ENCODE measurements around the gene SLC26A8.

DNA sequence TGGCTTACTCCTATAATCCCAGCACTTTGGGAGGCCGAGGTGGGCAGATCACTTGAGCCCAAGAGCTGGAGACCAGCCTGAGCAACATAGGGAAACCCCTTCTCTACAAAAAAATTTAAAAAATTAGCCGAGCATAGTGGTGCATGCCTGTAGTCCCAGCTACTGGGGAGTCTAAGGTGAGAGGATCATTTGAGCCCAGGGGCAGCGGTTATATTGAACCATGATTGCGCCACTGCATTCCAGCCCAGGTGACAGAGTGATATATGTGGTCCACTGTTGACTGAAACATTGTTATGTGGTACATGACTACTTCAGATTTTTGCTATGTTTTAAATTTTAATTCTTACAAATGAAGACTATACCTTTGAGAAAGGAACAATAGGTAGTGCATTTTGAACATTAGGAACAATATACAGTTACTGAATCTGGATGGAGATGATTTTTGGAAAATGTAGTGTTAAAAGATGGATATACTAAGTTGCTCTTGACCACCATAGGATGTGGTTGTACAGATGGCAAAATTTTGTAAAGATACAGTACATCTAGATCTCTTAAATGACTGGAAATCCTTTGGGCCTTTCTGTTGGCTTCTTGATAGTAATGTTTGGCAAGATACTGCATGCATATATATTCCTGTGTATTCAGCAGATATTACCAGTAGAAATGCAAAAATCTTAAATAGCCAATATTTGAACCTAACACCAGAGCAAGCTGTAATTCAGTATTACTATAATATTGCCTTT, 39.0 kb upstream of the SLC26A8 start:
- TF ChIP-seq, protein P1, sequence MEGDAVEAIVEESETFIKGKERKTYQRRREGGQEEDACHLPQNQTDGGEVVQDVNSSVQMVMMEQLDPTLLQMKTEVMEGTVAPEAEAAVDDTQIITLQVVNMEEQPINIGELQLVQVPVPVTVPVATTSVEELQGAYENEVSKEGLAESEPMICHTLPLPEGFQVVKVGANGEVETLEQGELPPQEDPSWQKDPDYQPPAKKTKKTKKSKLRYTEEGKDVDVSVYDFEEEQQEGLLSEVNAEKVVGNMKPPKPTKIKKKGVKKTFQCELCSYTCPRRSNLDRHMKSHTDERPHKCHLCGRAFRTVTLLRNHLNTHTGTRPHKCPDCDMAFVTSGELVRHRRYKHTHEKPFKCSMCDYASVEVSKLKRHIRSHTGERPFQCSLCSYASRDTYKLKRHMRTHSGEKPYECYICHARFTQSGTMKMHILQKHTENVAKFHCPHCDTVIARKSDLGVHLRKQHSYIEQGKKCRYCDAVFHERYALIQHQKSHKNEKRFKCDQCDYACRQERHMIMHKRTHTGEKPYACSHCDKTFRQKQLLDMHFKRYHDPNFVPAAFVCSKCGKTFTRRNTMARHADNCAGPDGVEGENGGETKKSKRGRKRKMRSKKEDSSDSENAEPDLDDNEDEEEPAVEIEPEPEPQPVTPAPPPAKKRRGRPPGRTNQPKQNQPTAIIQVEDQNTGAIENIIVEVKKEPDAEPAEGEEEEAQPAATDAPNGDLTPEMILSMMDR (IDR thresholded peaks at IDR 0.05), result no peak
- TF ChIP-seq POLR2A (IDR thresholded peaks at IDR 0.05), result no peak
